HepG2 (cell line): ENCODE data around the gene GATAD2B. TPM values are rescaled to one million over a fixed set of nuclear protein-coding genes. Genes with fewer than 3 reads are reported as not detected.

Source experiments
- ATAC-seq: fragments of 200-7000 bp; cut with Tn5 transposase; 3 replicates; pipeline ENCODE4 v1.9.1; 2020; ENCODE audit warnings: mild to moderate bottlenecking, moderate library complexity
- BruUV-seq: library from RNA; stranded (reverse); fragments of 400-500 nt; replicated peaks from 2 replicates; lab custom pipeline; 2021; lab: Mats Ljungman, UMichigan
- CTCF ChIA-PET: fragments of 300-600 bp; formaldehyde crosslinking; extraction: SDS; loops from one replicate; lab custom pipeline; 2021; ENCODE audit warnings: low total read pairs, inconsistent platforms, low intra/inter-chr PET ratio; lab: Yijun Ruan, JAX
- POLR2A ChIA-PET: fragments of 350-600 bp; sonication (Branson Sonifier 250); formaldehyde crosslinking; loops from one replicate; lab custom pipeline; 2020; ENCODE audit warnings: antibody characterized with exemption, inconsistent platforms; lab: Yijun Ruan, JAX
- DNase-seq: peaks from one replicate; pipeline ENCODE4 v3.0.0-alpha.2; 2015; ENCODE audit warnings: low spot score
- FAIRE-seq: peaks from 3 replicates; lab custom pipeline; 2011; peaks lifted over from hg19 to GRCh38; lab: Jason Lieb, UNC
- H2AFZ ChIP-seq: one replicate; pipeline ENCODE4 v1.6.1; 2011; ENCODE audit warnings: low read length, inconsistent platforms
- H3K27ac ChIP-seq: fragments of 300-600 bp; 3 replicates; pipeline ENCODE4 v1.8.0; 2011; ENCODE audit warnings: mixed run types, mild to moderate bottlenecking, mixed read lengths, low read length, inconsistent platforms; ENCODE audit not compliant: insufficient read depth; ENCODE audit errors: extremely low read length
- H3K27me3 ChIP-seq, 2 experiments: fragments of 200-600 bp in 1 of 2; 2 replicates in 1 of 2; 3 replicates in 1 of 2; pipeline versions ENCODE4 v1.6.0 to v1.8.0; 2011; ENCODE audit warnings: low read length in 2 of 2, mild to moderate bottlenecking in 2 of 2, moderate library complexity in 2 of 2, inconsistent platforms in 1 of 2; ENCODE audit not compliant: insufficient read depth in 2 of 2, control insufficient read depth in 1 of 2
- H3K36me3 ChIP-seq, 2 experiments: fragments of 200-600 bp in 1 of 2; replicated peaks in 1 of 2; 2 replicates in 1 of 2; 3 replicates in 1 of 2; pipeline versions ENCODE4 v1.5.1 to v1.8.0; 2011; ENCODE audit warnings: low read length in 2 of 2, inconsistent platforms in 1 of 2; ENCODE audit not compliant: insufficient read depth in 2 of 2, control insufficient read depth in 1 of 2
- H3K4me1 ChIP-seq: 2 replicates; pipeline ENCODE4 v1.5.1; 2012; ENCODE audit warnings: low read length, inconsistent platforms; ENCODE audit not compliant: insufficient read depth
- H3K4me2 ChIP-seq: 2 replicates; pipeline ENCODE4 v1.6.0; 2011; ENCODE audit warnings: low read depth, low read length, inconsistent platforms
- H3K4me3 ChIP-seq, 3 experiments: fragments of 200-600 bp in 1 of 3; sonication (generic), shearing (Covaris generic) in 1 of 3; replicated peaks in 1 of 3; 2 replicates each; pipeline ENCODE4 v1.5.1; 2011 to 2016; ENCODE audit warnings: low read length in 3 of 3, inconsistent platforms in 2 of 3, low read depth in 2 of 3, mild to moderate bottlenecking in 2 of 3, control low read depth in 1 of 3, mixed read lengths in 1 of 3; ENCODE audit not compliant: insufficient read depth in 1 of 3
- H3K79me2 ChIP-seq: one replicate; pipeline ENCODE4 v1.6.1; 2011; ENCODE audit warnings: low read length, inconsistent platforms; ENCODE audit not compliant: insufficient read depth
- H3K9ac ChIP-seq: 2 replicates; pipeline ENCODE4 v1.6.0; 2011; ENCODE audit warnings: mild to moderate bottlenecking, low read depth, low read length, inconsistent platforms; ENCODE audit not compliant: insufficient read depth
- H3K9me3 ChIP-seq: 2 replicates; pipeline ENCODE4 v1.5.1; 2012; ENCODE audit warnings: mild to moderate bottlenecking, low read length
- H4K20me1 ChIP-seq: 2 replicates; pipeline ENCODE4 v1.6.0; 2011; ENCODE audit warnings: inconsistent platforms, mild to moderate bottlenecking, low read length, moderate library complexity; ENCODE audit not compliant: insufficient read depth
- AGO2 ChIP-seq: fragments of 200-400 bp; formaldehyde crosslinking; optimal IDR thresholded peaks from 2 replicates; pipeline ENCODE3; 2017; ENCODE audit warnings: mild to moderate bottlenecking, low read depth, low read length, moderate library complexity
- CCAR2 ChIP-seq: fragments of 200-400 bp; formaldehyde crosslinking; optimal IDR thresholded peaks from 2 replicates; pipeline ENCODE3; 2018; ENCODE audit warnings: low read depth, mild to moderate bottlenecking, low read length, moderate library complexity
- EP300 ChIP-seq, 3 experiments: sonication (generic) in 1 of 3; formaldehyde crosslinking in 1 of 3; IDR thresholded peaks; 2 replicates each; pipeline versions ENCODE4 v1.5.1 to v1.6.1; 2011 to 2020; ENCODE audit warnings: low read depth in 2 of 3, low read length in 2 of 3, borderline replicate concordance in 1 of 3, improper control_type of control experiment in 1 of 3, mild to moderate bottlenecking in 1 of 3, missing genetic modification reagents in 1 of 3, moderate library complexity in 1 of 3
- ESRRA ChIP-seq: sonication (generic); formaldehyde crosslinking; IDR thresholded peaks from 2 replicates; pipeline ENCODE4 v1.5.1; 2020; ENCODE audit warnings: mild to moderate bottlenecking, low read depth, missing genetic modification reagents
- HDAC2 ChIP-seq: sonication (generic); formaldehyde crosslinking; IDR thresholded peaks from 2 replicates; pipeline ENCODE4 v1.4.0; 2020; ENCODE audit warnings: missing genetic modification reagents
- HNF4A ChIP-seq: sonication (generic); formaldehyde crosslinking; IDR thresholded peaks from 2 replicates; pipeline ENCODE4 v1.4.0; 2020; ENCODE audit warnings: missing genetic modification reagents
- HNRNPL ChIP-seq: fragments of 200-400 bp; formaldehyde crosslinking; IDR thresholded peaks from 2 replicates; pipeline ENCODE4 v1.6.1; 2017; ENCODE audit warnings: mild to moderate bottlenecking, low read depth, low read length
- ISL2 ChIP-seq: sonication (generic); formaldehyde crosslinking; IDR thresholded peaks from 2 replicates; pipeline ENCODE4 v1.5.0; 2020; ENCODE audit warnings: missing genetic modification reagents
- NR3C1 ChIP-seq: sonication (generic); formaldehyde crosslinking; IDR thresholded peaks from 2 replicates; pipeline ENCODE4 v1.4.0; 2020; ENCODE audit warnings: missing genetic modification reagents
- PPARG ChIP-seq: conservative IDR thresholded peaks from 2 replicates; pipeline ENCODE4 v1.6.1; 2016; ENCODE audit warnings: missing biosample characterization, missing genetic modification reagents
- RARA ChIP-seq: IDR thresholded peaks from 2 replicates; pipeline ENCODE4 v1.6.1; 2016; ENCODE audit warnings: missing genetic modification reagents, missing compliant biosample characterization
- ZNF44 ChIP-seq: sonication (generic); formaldehyde crosslinking; IDR thresholded peaks from 2 replicates; pipeline ENCODE4 v1.5.1; 2020; ENCODE audit warnings: mild to moderate bottlenecking, missing genetic modification reagents
- ZNF687 ChIP-seq: sonication (generic); formaldehyde crosslinking; IDR thresholded peaks from 2 replicates; pipeline ENCODE4 v1.5.1; 2020; ENCODE audit warnings: mild to moderate bottlenecking, missing genetic modification reagents, moderate library complexity
- ZNF709 ChIP-seq: sonication (generic); formaldehyde crosslinking; IDR thresholded peaks from 2 replicates; pipeline ENCODE4 v1.5.0; 2020; ENCODE audit warnings: mild to moderate bottlenecking, missing genetic modification reagents
- WGBS: methylation state at CpG from one replicate; pipeline ENCODE4 v1.1.6; 2017; ENCODE audit warnings: low lambda C conversion rate; 5-methylcytosine and 5-hydroxymethylcytosine counted together
- in situ Hi-C: cut with HindIII; loops from 2 replicates; pipeline ENCODE4 v1.10.0; 2017; ENCODE audit warnings: low pct_unique_long_range_greater_than_20kb; ENCODE audit not compliant: extremely low pct_ligation_motif_present
- intact Hi-C: fragments of 100-400 bp; cut with micrococcal nuclease; formaldehyde crosslinking; loops from one replicate; pipeline ENCODE4 v1.10.0; 2022; ENCODE audit not compliant: unreplicated experiment
- polyA plus RNA-seq, 8 experiments: library from polyadenylated mRNA; depleted of rRNA in 3 of 8; stranded (reverse) in 7 of 8; unstranded in 1 of 8; fragments of >200 nt; fragmentation: Illumina TruSeq in 4 of 8; extraction: Trizol in 4 of 8; gene quantifications; 2 replicates each; pipeline versions ENCODE4 v1.2.1 to v1.2.3, GENCODE V29; 2011 to 2016; ENCODE audit warnings: low read depth in 4 of 8, missing spikeins in 1 of 8, mixed read lengths in 1 of 8; ENCODE audit not compliant: insufficient read depth in 1 of 8
- total RNA-seq, 5 experiments: library from RNA; depleted of rRNA; stranded (reverse); fragments of >200 nt; fragmentation: Illumina TruSeq; extraction: Trizol; gene quantifications; 2 replicates each; pipeline ENCODE4 v1.2.3, GENCODE V29; 2016; ENCODE audit warnings: low read depth in 1 of 5

The GATAD2B gene
- total and polyA plus RNA-seq, 2 of the 13 experiments (the other 11 are each of a cell fraction or from before 2014, with no cell fraction given) = 3.2 to 5.2 TPM

- WGBS = 85% methylated on average over 6 of the region's 11 CpGs
- ChIA-PET POLR2A (interaction anchor here (2.4 to 5.3 kb wide), 3 partner anchors 19 to 24 kb away, joined by 20 to 43 read pairs (median 41); partner anchors contain the start of genes CREB3L4, GATAD2B and SLC39A1), CTCF (no interaction called here)
Observed at GRCh38 chr1:153942766-153943549, 20.2 kb upstream of the GATAD2B start.

More at GRCh38 chr1:153942766-153943549, 20.2 kb upstream of the GATAD2B start:
- FAIRE-seq = no peak
- in situ Hi-C loops = loop anchor here (10.0 kb wide), 1 partner anchor 118 kb away; no protein-coding TSS in a partner anchor
- intact Hi-C loops = no loop called here
- Histone ChIP-seq H3K4me3 (no peak overlapping the region), H3K4me2 (no peak overlapping the region), H3K27me3 (no peaks in the 10 kb centered on the region), H3K79me2 (peaks cover 11% of the 10 kb centered on the region), H3K4me1 (peaks cover 40% of the 10 kb centered on the region), H3K27ac (peak overlapping the region; percentile 19), H3K9me3 (no peaks in the 10 kb centered on the region), H2AFZ (no peak overlapping the region), H3K36me3 (peaks cover 7 to 36% of the 10 kb centered on the region in 2 experiments; a peak in 4 of 5 replicates), H3K9ac (no peak overlapping the region), H4K20me1 (no peaks in the 10 kb centered on the region)
- TF ChIP-seq ESRRA (CRISPR knock-in tag) (0 out of 2 replicates have a peak, but pooled peaks have one; percentile 32), EP300 (IDR thresholded peaks at IDR 0.05; ENCODE audit: low read depth in 2 of 2, low read length in 2 of 2) (no peak), EP300 (CRISPR knock-in tag; IDR thresholded peaks at IDR 0.05; ENCODE audit: borderline replicate concordance) (no peak), PPARG (CRISPR knock-in tag) (0 out of 2 replicates have a peak, but pooled peaks have one; percentile 21), ZNF709 (CRISPR knock-in tag) (no peak), ZNF44 (CRISPR knock-in tag) (0 out of 2 replicates have a peak, but pooled peaks have one; percentile 32), ZNF687 (CRISPR knock-in tag) (peak; percentile 32; the same call in 1 of the 2 replicates), HNF4A (CRISPR knock-in tag) (peak; percentile 31), CCAR2 (no peak), HNRNPL (0 out of 2 replicates have a peak, but pooled peaks have one; percentile 43), HDAC2 (CRISPR knock-in tag) (no peak), AGO2 (peak; percentile 41), NR3C1 (CRISPR knock-in tag) (no peak), RARA (CRISPR knock-in tag) (peak; percentile 52; the same call in 1 of the 2 replicates), ISL2 (no peak)
- no peak for DNase-seq
- no TSS peak for BruUV-seq
- ATAC-seq = no peak
